GM12872 (cell line): ENCODE data around the gene PSME2.

Experiments
- CTCF ChIP-seq: IDR thresholded peaks from 3 replicates; pipeline ENCODE4 v1.5.1; 2011; ENCODE audit warnings: low read depth, mild to moderate bottlenecking, low read length, moderate library complexity; ENCODE audit not compliant: insufficient read depth

PSME2 gene

DNA sequence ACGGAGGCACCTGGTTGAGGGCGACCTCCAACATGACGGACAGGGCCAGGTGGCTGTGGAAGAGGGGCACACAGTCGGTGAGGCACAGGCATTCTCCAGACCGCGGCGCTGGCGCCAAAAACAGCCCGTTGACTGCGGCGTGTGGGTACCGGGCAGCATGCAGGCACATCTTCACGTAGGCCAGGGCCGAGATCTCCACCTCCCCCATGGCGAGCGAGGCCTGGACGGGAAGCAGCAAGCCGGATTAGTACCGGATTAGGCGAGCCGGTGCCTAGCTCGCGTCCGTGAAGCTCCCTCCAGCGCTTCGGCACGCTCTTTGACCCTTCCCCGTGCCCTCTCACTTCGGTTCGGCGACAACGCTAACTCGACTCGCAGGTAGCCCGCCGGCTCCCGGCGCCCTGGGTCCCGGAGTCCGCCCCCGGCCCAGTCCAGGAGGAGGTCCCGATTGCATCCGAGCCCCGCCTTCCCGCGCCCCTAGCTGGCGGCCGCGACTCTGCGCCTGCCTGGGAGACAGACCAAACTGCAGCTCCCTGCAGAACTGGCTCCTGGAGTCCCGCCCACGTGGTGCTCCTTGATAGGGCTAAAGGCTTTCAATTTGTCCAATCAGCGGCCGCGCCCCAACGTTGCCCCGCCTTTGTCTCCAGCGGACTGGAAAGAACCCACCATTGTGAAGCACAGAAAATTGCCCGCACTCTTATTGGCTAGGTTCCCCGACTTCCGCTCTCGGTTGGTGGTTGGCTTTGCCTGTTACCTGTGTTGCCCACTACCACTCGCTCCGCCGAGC is 5.1 kb downstream of the PSME2 start, which contains the start of gene EMC9:
EMC9 (minus strand) TSS at position 495 of the 784 bp plus-strand sequence; CDS start at position 208, 287 bp downstream.
- TF ChIP-seq CTCF: peak; percentile 37; the same call in 2 of the 3 replicates

GRCh38 chr14:24139272-24139934 is 7.0 kb downstream of the PSME2 start:
- TF ChIP-seq CTCF: peak; percentile 21; the same call in 2 of the 3 replicates

DNA sequence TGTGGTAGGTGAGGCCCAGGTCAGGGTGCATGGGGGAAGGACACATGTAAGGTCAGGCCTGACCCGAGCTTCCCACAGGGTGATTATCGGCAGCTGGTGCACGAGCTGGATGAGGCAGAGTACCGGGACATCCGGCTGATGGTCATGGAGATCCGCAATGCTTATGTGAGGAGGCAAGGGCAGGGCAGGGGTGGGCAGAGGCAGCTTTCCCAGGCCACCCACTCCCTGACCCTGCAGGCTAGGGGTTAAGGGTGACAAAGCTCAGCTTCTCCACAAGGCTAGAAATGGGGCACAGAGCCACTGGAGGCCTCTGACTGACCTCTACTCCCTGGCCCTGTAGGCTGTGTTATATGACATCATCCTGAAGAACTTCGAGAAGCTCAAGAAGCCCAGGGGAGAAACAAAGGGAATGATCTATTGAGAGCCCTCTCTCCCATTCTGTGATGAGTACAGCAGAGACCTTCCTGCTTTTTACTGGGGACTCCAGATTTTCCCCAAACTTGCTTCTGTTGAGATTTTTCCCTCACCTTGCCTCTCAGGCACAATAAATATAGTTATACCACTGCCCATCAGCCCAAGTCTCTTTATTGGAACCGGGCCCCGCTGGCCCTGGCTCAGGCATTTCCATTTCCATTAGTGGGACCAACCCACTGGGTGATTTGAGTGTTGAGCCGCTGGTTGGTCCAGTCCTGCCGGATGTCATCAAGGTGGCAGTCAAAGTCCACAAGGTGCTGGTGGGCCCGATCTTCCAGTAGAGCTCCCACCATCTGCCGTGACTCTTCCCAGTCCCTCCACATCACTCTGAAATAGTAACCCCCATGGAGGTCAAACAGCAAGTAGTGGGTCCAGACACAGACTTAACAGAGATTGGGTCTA is 7.8 kb downstream of the PSME2 start:
- no peak for TF ChIP-seq CTCF

GRCh38 chr14:24137529-24138395 is 8.6 kb downstream of the PSME2 start:
- no peak for TF ChIP-seq CTCF

GRCh38 chr14:24136684-24137528 is 9.5 kb downstream of the PSME2 start:
- TF ChIP-seq CTCF: no peak

GRCh38 chr14:24135834-24136683 is 10.4 kb downstream of the PSME2 start, which contains the start of gene PSME1:
Gene PSME1 (plus strand): TSS chr14:24136194. CDS start chr14:24136263, 69 bp downstream.
- TF ChIP-seq CTCF: no peak
